OCI-LY7 (cell line): ENCODE data around the gene CHST14. TPM values are rescaled to one million over a fixed set of nuclear protein-coding genes. Genes with fewer than 3 reads are reported as not detected.

Experiments
- BruUV-seq: library from RNA; stranded (reverse); fragments of 400-500 nt; replicated peaks from 2 replicates; lab custom pipeline; 2021; lab: Mats Ljungman, UMichigan
- CTCF ChIA-PET: fragments of 300-600 bp; sonication (Branson Sonifier 250); formaldehyde crosslinking; loops from one replicate; lab custom pipeline; 2022; ENCODE audit warnings: antibody characterized with exemption; ENCODE audit not compliant: unreplicated experiment; lab: Charles Lee
- POLR2A ChIA-PET: fragments of 300-600 bp; sonication (Branson Sonifier 250); formaldehyde crosslinking; loops from one replicate; lab custom pipeline; 2022; ENCODE audit warnings: antibody characterized with exemption; lab: Charles Lee
- DNase-seq: peaks from one replicate; pipeline ENCODE4 v3.0.0-alpha.2; 2015; ENCODE audit warnings: low spot score
- H2AFZ ChIP-seq: fragments of 200-600 bp; sonication (generic), shearing (Covaris generic); 2 replicates; pipeline ENCODE4 v1.6.1; 2014; ENCODE audit warnings: mild to moderate bottlenecking, antibody characterized with exemption, low read length, moderate library complexity
- H3K27ac ChIP-seq: fragments of 200-600 bp; sonication (generic); 2 replicates; pipeline ENCODE4 v1.5.1; 2014; ENCODE audit warnings: mixed run types, low read depth, mild to moderate bottlenecking, moderate library complexity, low read length, inconsistent platforms; ENCODE audit not compliant: poor library complexity, severe bottlenecking
- H3K36me3 ChIP-seq: fragments of 200-600 bp; sonication (generic); 2 replicates; pipeline ENCODE4 v1.6.1; 2014; ENCODE audit warnings: mild to moderate bottlenecking, antibody characterized with exemption, low read length, moderate library complexity, mixed read lengths; ENCODE audit not compliant: insufficient read depth
- H3K4me1 ChIP-seq: fragments of 200-600 bp; sonication (generic); 2 replicates; pipeline ENCODE4 v1.5.1; 2014; ENCODE audit warnings: mild to moderate bottlenecking, low read length; ENCODE audit not compliant: insufficient read depth, poor library complexity, severe bottlenecking
- H3K4me2 ChIP-seq: fragments of 200-600 bp; sonication (generic); 2 replicates; pipeline ENCODE4 v1.6.1; 2014; ENCODE audit warnings: mild to moderate bottlenecking, low read length
- H3K4me3 ChIP-seq: fragments of 200-600 bp; sonication (generic); 2 replicates; pipeline ENCODE4 v1.5.1; 2014; ENCODE audit warnings: mild to moderate bottlenecking, low read depth, low read length; ENCODE audit not compliant: poor library complexity, severe bottlenecking
- H3K79me2 ChIP-seq: fragments of 200-600 bp; sonication (generic); 2 replicates; pipeline ENCODE4 v1.6.1; 2016; ENCODE audit warnings: low read depth, mild to moderate bottlenecking, low read length, moderate library complexity, mixed read lengths; ENCODE audit not compliant: insufficient read depth
- H3K9me2 ChIP-seq: fragments of 200-600 bp; sonication (generic); 2 replicates; pipeline ENCODE4 v1.6.1; 2016; ENCODE audit warnings: mild to moderate bottlenecking, low read length, mixed read lengths; ENCODE audit not compliant: insufficient read depth
- H3K9me3 ChIP-seq: fragments of 200-600 bp; sonication (generic); 2 replicates; pipeline ENCODE4 v1.6.1; 2014; ENCODE audit warnings: mild to moderate bottlenecking, mixed run types, low read length, mixed read lengths
- H4K20me1 ChIP-seq: fragments of 200-600 bp; sonication (generic); 2 replicates; pipeline ENCODE4 v1.6.1; 2014; ENCODE audit warnings: mild to moderate bottlenecking, antibody characterized with exemption, low read length, moderate library complexity, mixed read lengths; ENCODE audit not compliant: insufficient read depth
- CTCF ChIP-seq: fragments of 200-600 bp; sonication (generic); conservative IDR thresholded peaks from 2 replicates; pipeline ENCODE4 v1.5.1; 2014; ENCODE audit warnings: mild to moderate bottlenecking, antibody characterized with exemption, low read length, moderate library complexity, mixed read lengths
- EZH2phosphoT487 ChIP-seq: fragments of 200-600 bp; sonication (generic); IDR thresholded peaks from 2 replicates; pipeline ENCODE4 v1.6.1; 2018; ENCODE audit warnings: low read depth, borderline replicate concordance, mild to moderate bottlenecking, mixed run types, antibody characterized with exemption, low read length, moderate library complexity, mixed read lengths
- intact Hi-C: fragments of 100-400 bp; cut with micrococcal nuclease; formaldehyde crosslinking; loops from one replicate; pipeline ENCODE4 v1.10.0; 2022; ENCODE audit not compliant: unreplicated experiment
- total RNA-seq, 2 experiments: library from RNA; depleted of rRNA in 1 of 2; stranded (reverse); fragments of >200 nt in 1 of 2; shearing (Covaris generic) in 1 of 2; gene quantifications; 2 replicates each; pipeline ENCODE4 v1.2.3, GENCODE V29; 2014 to 2022

Gene CHST14
- total RNA-seq, 2 experiments from 2014 or later: 7.3 to 15.3 TPM

- Histone ChIP-seq H3K27ac (no peak overlapping the region), H3K9me3 (no peaks in the 10 kb centered on the region), H3K4me2 (no peak overlapping the region), H3K79me2 (no peaks in the 10 kb centered on the region), H3K9me2 (no peaks in the 10 kb centered on the region), H3K4me3 (no peak overlapping the region), H3K4me1 (no peaks in the 10 kb centered on the region), H2AFZ (no peak overlapping the region), H4K20me1 (no peaks in the 10 kb centered on the region), H3K36me3 (no peaks in the 10 kb centered on the region)
- ChIA-PET POLR2A (no interaction called here), CTCF (no interaction called here)
- DNase-seq: no peak
- intact Hi-C loops: loop anchor here (10.0 kb wide), 1 partner anchor 271 kb away; no protein-coding TSS in a partner anchor
- TF ChIP-seq EZH2phosphoT487 (no peak), CTCF (no peak)
- BruUV-seq: no TSS peak
Measured at GRCh38 chr15:40513609-40514008, 42.8 kb downstream of the CHST14 start.

GRCh38 chr15:40516322-40516721 lies 45.5 kb downstream of the CHST14 start:
- CTCF ChIA-PET: no interaction called here
- no peak for TF ChIP-seq CTCF
- TF ChIP-seq EZH2phosphoT487: no peak
- Histone ChIP-seq H3K4me1 (peaks cover 6% of the 10 kb centered on the region), H3K4me2 (no peak overlapping the region), H3K9me3 (no peaks in the 10 kb centered on the region), H3K4me3 (no peak overlapping the region), H3K9me2 (no peaks in the 10 kb centered on the region), H3K36me3 (no peaks in the 10 kb centered on the region), H3K27ac (no peak overlapping the region), H2AFZ (no peak overlapping the region), H3K79me2 (no peaks in the 10 kb centered on the region), H4K20me1 (no peaks in the 10 kb centered on the region)
- DNase-seq: no peak
- intact Hi-C loops: loop anchor here (10.0 kb wide), 1 partner anchor 268 kb away; no protein-coding TSS in a partner anchor
- POLR2A ChIA-PET: no interaction called here
- BruUV-seq: no TSS peak

Other genes starting within 250 kb of the CHST14 start
- gene PAK6, start 231.9 kb upstream of the CHST14 start, total RNA-seq (2014; rRNA removed; shearing (Covaris generic)): 0.03 and 0.10 TPM in 2 replicates
- not detected in 2 replicates for gene PAK6, start 231.9 kb upstream of the CHST14 start, total RNA-seq (2022)
- gene ANKRD63, start 187.9 kb upstream of the CHST14 start, total RNA-seq (2014; rRNA removed; shearing (Covaris generic)): not detected in 2 replicates
- not detected in 2 replicates for gene ANKRD63, start 187.9 kb upstream of the CHST14 start, total RNA-seq (2022)
- not detected in 2 replicates for gene PLCB2, start 163.0 kb upstream of the CHST14 start, total RNA-seq (2014; rRNA removed; shearing (Covaris generic))
- 9.2 and 9.6 TPM in 2 replicates for gene PLCB2, start 163.0 kb upstream of the CHST14 start, total RNA-seq (2022)
- gene INAFM2, start 147.3 kb upstream of the CHST14 start, total RNA-seq (2014; rRNA removed; shearing (Covaris generic)): 1.1 and 3.3 TPM in 2 replicates
- gene INAFM2, start 147.3 kb upstream of the CHST14 start, total RNA-seq (2022): 4.4 and 5.3 TPM in 2 replicates
- 0.15 TPM in 1 of 2 replicates, not detected in the other for gene CCDC9B, start 130.0 kb upstream of the CHST14 start, total RNA-seq (2014; rRNA removed; shearing (Covaris generic))
- 1.4 TPM in 2 replicates for gene CCDC9B, start 130.0 kb upstream of the CHST14 start, total RNA-seq (2022)
- not detected in 2 replicates for gene PHGR1, start 120.0 kb upstream of the CHST14 start, total RNA-seq (2014; rRNA removed; shearing (Covaris generic))
- not detected in 2 replicates for gene PHGR1, start 120.0 kb upstream of the CHST14 start, total RNA-seq (2022)
- 0.03 and 0.08 TPM in 2 replicates for gene DISP2, start 112.8 kb upstream of the CHST14 start, total RNA-seq (2014; rRNA removed; shearing (Covaris generic))
- 0.25 and 0.26 TPM in 2 replicates for gene DISP2, start 112.8 kb upstream of the CHST14 start, total RNA-seq (2022)
- gene KNSTRN, start 88.3 kb upstream of the CHST14 start, total RNA-seq (2014; rRNA removed; shearing (Covaris generic)): 71.3 and 89.6 TPM in 2 replicates
- gene KNSTRN, start 88.3 kb upstream of the CHST14 start, total RNA-seq (2022): 106 TPM in 2 replicates
- gene IVD, start 65.2 kb upstream of the CHST14 start, total RNA-seq (2014; rRNA removed; shearing (Covaris generic)): 16.4 and 20.6 TPM in 2 replicates
- gene IVD, start 65.2 kb upstream of the CHST14 start, total RNA-seq (2022): 57.2 and 67.3 TPM in 2 replicates
- 14.6 and 15.0 TPM in 2 replicates for gene BAHD1, start 30.0 kb upstream of the CHST14 start, total RNA-seq (2014; rRNA removed; shearing (Covaris generic))
- gene BAHD1, start 30.0 kb upstream of the CHST14 start, total RNA-seq (2022): 22.3 TPM in 2 replicates
- 10.3 and 15.1 TPM in 2 replicates for gene CCDC32, start 94.1 kb downstream of the CHST14 start, total RNA-seq (2014; rRNA removed; shearing (Covaris generic))
- 14.3 and 14.9 TPM in 2 replicates for gene CCDC32, start 94.1 kb downstream of the CHST14 start, total RNA-seq (2022)
- 26.4 and 27.7 TPM in 2 replicates for gene RPUSD2, start 98.3 kb downstream of the CHST14 start, total RNA-seq (2014; rRNA removed; shearing (Covaris generic))
- gene RPUSD2, start 98.3 kb downstream of the CHST14 start, total RNA-seq (2022): 15.7 and 18.9 TPM in 2 replicates
- gene KNL1, start 123.3 kb downstream of the CHST14 start, total RNA-seq (2014; rRNA removed; shearing (Covaris generic)): 51.3 and 66.9 TPM in 2 replicates
- 58.7 and 62.3 TPM in 2 replicates for gene KNL1, start 123.3 kb downstream of the CHST14 start, total RNA-seq (2022)
- gene RAD51, start 224.2 kb downstream of the CHST14 start, total RNA-seq (2014; rRNA removed; shearing (Covaris generic)): 45.8 and 61.9 TPM in 2 replicates
- gene RAD51, start 224.2 kb downstream of the CHST14 start, total RNA-seq (2022): 86.8 and 107 TPM in 2 replicates